ENCODE measurements around the gene CXCL17.

DNA sequence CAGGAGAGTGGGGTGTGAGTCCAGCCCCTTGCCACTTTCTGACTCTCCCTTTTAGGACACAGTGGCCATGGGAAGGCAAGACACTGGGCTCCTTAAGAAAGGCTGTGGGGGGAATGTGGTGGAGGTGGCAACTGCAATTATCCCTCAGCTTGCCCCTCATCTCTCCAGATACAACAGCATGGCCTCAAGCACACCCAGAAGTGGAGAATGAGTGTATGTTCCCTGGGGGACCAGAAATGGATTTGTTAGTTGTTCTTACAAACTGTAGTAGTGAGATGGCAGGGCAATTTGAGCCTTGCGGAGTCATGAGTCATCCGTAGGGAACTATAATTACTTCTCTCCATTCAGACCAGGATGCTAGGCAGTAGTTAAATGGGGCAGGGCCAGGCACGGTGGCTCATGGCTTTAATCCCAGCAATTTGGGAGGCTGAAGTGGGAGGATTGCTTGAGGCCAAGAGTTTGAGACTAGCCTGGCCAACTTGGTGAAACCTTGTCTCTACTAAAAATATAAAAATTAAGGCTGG lies 25.6 kb upstream of the CXCL17 start:
- TF ChIP-seq, protein P1, sequence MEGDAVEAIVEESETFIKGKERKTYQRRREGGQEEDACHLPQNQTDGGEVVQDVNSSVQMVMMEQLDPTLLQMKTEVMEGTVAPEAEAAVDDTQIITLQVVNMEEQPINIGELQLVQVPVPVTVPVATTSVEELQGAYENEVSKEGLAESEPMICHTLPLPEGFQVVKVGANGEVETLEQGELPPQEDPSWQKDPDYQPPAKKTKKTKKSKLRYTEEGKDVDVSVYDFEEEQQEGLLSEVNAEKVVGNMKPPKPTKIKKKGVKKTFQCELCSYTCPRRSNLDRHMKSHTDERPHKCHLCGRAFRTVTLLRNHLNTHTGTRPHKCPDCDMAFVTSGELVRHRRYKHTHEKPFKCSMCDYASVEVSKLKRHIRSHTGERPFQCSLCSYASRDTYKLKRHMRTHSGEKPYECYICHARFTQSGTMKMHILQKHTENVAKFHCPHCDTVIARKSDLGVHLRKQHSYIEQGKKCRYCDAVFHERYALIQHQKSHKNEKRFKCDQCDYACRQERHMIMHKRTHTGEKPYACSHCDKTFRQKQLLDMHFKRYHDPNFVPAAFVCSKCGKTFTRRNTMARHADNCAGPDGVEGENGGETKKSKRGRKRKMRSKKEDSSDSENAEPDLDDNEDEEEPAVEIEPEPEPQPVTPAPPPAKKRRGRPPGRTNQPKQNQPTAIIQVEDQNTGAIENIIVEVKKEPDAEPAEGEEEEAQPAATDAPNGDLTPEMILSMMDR (conservative IDR thresholded peaks at IDR 0.05; ENCODE audit: low read depth, low read length), result no peak
- TF ChIP-seq EZH2phosphoT487 (IDR thresholded peaks at IDR 0.05; ENCODE audit: borderline replicate concordance, low read length) (no peak), EZH2 (IDR thresholded peaks at IDR 0.05; ENCODE audit: low read length, unreplicated experiment) (no peak)
